ENCODE data around the gene PTPRD.

The PTPRD gene

DNA sequence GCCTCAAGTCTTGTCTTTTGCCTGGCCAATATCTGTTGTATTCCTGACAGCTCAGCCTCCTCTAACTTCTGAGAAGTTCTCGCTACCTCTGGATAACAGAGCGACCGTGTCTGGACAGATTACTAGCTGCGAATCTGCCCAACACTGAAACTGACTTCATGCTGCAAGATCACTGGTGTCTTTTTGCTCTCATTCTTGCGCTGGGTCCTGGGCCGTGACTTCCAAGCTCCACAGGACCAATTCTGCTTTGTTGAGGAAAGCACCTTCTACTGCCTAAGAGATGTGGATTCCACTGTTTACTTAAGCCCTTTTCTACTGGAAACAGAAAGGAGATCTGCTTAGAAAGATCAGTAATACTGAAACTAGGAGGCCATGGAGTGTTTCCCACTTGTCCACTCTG, 1834.4 kb downstream of the PTPRD start:
- DNase-seq (ENCODE audit: low read depth in 2 of 2): no peak

GRCh38 chr9:8772302-8772701, 1840.5 kb downstream of the PTPRD start:
- DNase-seq (ENCODE audit: low read depth in 2 of 2): no peak

DNA sequence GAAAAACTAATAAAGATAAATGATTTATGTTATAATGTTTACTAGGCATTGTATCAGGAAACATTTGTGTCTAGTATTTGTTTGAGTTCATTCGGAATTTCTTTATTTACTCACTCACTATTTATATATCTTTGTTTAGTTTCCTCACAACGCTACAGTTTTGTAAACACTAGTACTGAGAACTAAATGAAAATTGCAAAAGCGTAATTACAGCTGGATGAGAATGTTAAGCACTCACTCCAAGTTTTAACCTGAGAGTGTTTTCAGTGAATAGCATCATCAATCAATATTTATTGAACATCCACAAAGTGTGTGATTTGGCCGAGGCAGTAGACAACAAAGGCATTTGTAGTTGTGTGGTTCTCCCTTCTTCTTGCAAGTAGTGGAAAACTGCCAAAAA, 1843.6 kb downstream of the PTPRD start:
- no peak for DNase-seq (ENCODE audit: low read depth in 2 of 2)

DNA sequence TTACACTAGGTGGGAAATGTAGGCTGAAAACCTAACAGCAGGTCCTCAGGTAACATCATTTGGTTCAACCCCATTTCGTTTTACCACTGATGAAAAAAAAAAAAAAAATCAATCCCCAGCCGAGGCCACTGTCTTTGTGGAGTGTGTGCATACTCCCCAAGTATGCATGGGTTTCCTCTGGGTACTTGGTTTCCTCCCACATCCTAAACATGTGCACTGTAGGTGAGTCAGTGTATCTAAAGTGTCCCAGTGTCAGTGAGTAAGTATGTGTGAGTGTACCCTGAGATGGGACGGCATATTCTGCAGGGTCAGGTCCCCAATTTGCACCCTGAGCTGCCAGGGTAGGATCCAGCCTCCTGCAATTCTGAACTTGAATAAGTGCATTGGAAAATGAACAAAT, 1846.7 kb downstream of the PTPRD start:
- DNase-seq (ENCODE audit: low read depth in 2 of 2): no peak

GRCh38 chr9:8764051-8764450, 1848.8 kb downstream of the PTPRD start:
- DNase-seq (ENCODE audit: low read depth in 2 of 2): no peak

- no peak for DNase-seq (ENCODE audit: low read depth in 2 of 2)
These were observed 1850.2 kb downstream of the PTPRD start for GRCh38 chr9:8762479-8763085.

DNA sequence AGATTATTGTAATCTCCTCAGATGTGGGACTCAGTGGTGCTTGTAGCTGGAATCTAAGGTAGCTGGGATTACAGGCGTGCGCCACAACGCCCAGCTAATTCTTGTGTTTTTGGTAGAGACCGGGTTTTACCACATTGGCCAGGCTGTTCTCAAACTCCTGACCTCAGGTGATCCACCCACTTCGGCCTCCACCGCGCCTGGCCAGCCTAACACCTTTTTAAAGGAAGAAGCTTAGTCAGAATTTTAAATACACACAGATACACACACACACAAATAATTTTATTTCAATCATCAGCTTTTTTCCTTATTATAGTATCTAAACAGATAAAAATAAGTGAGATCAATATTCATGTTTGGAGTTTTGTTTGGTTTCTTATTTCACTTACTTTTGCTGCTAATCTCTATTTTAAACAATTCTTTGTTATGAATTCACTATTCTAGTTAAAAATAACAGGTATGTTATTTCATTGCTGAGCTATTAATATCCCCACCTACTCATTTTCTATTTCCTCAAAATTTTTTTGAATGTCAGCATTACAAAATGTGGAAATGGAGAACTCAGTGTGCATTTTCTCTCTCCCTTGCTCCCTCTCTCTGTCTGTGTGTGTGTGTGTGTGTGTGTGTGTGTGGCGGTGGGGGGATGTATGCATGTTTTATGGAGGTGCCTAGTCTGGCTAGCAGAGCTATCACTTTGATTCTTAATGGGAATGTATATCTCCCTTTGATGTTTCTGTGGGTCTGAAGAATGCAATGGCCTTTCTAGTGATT, 1852.6 kb downstream of the PTPRD start:
- no peak for DNase-seq (ENCODE audit: low read depth in 2 of 2)

DNA sequence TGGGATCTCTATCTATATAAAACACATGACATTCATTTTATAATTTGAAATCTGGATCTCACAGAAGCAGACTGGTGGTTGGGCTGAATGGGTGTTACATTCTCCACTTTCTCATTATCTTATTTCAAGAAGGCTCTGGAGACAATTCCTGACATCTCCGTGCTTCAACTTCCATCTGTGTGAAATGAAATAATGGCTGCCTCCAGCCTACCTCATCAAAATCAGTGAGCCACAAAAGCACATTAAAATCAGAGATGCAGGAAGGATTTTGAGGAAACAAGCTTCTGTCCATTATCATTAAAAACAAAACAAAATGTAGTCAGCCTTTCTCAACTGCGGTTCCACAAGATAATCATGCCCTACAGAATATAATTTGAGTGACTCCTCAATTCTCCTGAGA, 1854.9 kb downstream of the PTPRD start:
- DNase-seq (ENCODE audit: low read depth in 2 of 2): no peak

GRCh38 chr9:8754751-8755150, 1858.1 kb downstream of the PTPRD start:
- no peak for DNase-seq (ENCODE audit: low read depth in 2 of 2)

GRCh38 chr9:8751406-8751930, 1861.3 kb downstream of the PTPRD start:
- no peak for DNase-seq (ENCODE audit: low read depth in 2 of 2)

DNA sequence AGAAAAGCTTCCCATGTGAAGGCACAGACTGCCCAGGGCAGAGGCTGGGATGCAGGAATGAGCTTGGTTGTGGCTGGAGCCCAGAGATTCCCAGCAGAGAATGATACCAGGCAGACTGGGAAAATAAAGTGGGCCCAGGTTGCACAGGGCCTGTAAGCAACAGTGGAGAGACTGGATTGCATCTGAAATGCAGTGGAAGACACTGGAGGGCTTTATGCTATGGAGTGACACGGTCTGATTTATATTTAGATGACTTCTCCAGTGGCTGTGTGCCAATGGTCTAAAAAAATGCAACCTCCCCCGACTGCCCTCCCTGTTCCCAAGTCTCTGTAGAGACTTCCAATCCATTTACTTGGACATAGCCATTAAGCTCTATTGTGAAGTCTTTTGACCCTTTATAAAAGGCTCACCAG, 1862.2 kb downstream of the PTPRD start:
- DNase-seq (ENCODE audit: low read depth in 2 of 2): no peak

GRCh38 chr9:8745347-8745746, 1867.5 kb downstream of the PTPRD start:
- no peak for DNase-seq (ENCODE audit: low read depth in 2 of 2)

DNA sequence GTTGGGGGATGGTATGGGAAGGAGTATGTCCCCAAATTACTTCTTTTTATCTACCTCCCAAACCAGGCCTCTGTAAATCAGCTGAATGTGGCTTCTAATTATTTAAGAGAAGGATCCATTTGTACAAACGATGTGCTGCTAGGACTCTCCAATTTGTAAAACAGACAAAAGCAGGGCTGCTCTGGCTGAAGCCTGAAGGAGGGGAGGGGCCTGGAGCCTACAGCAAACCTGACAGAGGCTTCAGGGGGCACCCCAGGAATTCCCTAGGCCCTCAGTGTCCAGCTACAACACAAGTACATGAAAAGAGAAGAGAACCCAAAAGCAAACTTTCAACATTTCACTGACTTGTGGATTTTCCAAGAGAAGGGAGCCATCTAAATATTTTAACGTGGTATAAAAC, 1873.9 kb downstream of the PTPRD start:
- no peak for DNase-seq (ENCODE audit: low read depth in 2 of 2)

- no peak for DNase-seq (ENCODE audit: low read depth in 2 of 2)
These were observed 1876.0 kb downstream of the PTPRD start for GRCh38 chr9:8736805-8737204.

DNA sequence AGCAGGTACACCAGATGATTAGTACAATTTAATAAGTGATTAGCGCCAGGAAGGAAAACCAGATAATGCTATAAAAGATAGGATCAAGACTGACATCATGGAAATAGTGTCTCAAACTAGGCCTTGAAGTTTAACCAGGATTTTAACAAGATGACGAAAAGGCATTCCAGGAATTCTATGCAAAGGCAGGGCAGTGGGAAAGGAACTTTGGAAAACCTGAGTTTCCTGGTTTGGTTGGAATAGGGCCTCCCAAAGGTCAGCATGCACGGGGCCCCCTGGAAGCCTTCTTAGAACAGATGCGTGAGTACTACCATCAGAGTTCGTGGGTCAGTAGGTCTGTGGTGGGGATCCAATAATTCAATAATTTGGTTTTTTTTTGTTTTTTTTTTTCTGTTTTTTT, 1878.0 kb downstream of the PTPRD start:
- no peak for DNase-seq (ENCODE audit: low read depth in 2 of 2)

- no peak for DNase-seq (ENCODE audit: low read depth in 2 of 2)
These were observed 1879.5 kb downstream of the PTPRD start for GRCh38 chr9:8733131-8733954.

DNA sequence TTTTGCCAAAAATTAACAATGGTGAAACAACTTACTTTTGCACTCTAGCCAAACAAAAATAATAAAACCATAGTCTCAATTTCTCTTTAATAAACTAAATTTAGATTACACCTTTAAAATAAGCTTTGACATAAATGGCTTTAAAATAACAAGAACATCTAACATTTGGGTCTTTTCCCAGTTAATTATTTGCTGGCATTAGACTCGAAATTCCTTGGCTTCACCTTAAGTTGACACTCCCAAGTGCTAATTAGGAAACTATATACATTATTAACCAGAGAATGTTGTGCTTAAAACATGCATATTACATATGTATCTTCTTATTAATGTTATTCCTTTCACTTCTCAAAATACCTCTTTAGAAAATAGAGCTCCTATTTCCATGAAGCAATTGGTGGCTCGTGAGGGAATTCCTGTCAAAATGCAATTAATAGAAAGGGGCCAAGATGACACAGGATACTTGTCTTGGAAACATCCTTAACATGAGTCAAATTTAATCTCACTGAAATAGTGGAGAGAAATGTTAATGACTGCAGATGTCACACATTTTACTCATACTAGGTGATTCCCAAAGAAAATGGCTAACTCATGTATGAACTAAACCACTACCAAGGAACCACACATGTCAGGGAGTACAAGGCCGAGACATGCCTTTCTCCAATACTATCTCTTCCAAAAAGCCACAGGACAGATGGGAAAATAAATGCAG, 1880.3 kb downstream of the PTPRD start:
- no peak for DNase-seq (ENCODE audit: low read depth in 2 of 2)

GRCh38 chr9:8730618-8731017, 1882.2 kb downstream of the PTPRD start:
- no peak for DNase-seq (ENCODE audit: low read depth in 2 of 2)

- DNase-seq (ENCODE audit: low read depth in 2 of 2): no peak
These were observed 1883.9 kb downstream of the PTPRD start for GRCh38 chr9:8728910-8729309.

GRCh38 chr9:8727191-8727590, 1885.6 kb downstream of the PTPRD start:
- no peak for DNase-seq (ENCODE audit: low read depth in 2 of 2)

- no peak for DNase-seq (ENCODE audit: low read depth in 2 of 2)
These were observed 1886.1 kb downstream of the PTPRD start for GRCh38 chr9:8726692-8727091.

DNA sequence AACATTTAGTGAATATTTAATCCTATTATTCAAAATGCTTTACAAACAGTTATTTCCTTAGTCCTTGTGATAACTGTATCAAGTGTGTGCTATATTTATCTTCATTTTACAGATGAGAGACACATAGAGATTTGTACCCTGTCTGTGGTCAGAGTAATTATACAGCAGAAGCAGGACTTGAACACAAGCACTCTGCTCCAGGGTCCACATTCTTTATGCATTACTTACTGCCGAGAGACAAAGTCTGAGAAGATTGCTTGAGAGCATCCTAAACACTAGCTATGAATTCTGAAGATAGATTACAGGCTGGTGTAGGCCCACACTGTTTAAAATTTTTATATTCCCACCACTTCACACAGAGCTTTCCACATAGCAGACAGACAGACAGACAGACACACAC, 1887.2 kb downstream of the PTPRD start:
- DNase-seq (ENCODE audit: low read depth in 2 of 2): no peak
